GM19351 (cell line): Measurements from ENCODE around the gene FOLR3.
"Not testable (repeated sequence)": the region's sequence is repeated elsewhere in the genome, so short reads cannot be mapped to it uniquely, and the experiment has no call there.

Experiments
- ATAC-seq: cut with Tn5 transposase; IDR thresholded peaks from one replicate; pipeline ENCODE4 v1.9.1; 2021; ENCODE audit warnings: mild to moderate bottlenecking, moderate library complexity; ENCODE audit not compliant: unreplicated experiment

Gene FOLR3

DNA sequence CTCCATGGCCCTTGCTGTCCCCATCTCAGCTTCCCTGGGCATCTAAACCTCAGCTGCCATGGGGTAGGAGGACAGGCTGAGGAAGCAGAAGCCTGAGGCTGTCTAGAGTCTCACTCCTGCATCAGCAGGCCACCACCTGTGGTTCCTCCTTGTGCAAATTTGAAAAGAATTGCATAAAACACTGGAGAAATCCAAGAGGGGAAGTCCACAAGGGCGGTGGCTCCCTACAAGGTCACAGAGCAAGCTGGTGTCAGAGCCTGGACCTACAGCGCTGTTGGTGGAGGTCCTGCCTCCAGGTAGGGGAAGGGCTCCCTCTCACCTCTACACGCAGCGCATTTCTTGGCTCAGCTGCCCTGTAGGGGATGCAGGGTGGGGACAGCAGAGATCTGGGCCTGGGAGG lies at the start of gene FOLR3:
Gene FOLR3 (plus strand): TSS at position 253 of the 400 bp plus-strand sequence. CDS start 228 bp downstream, outside the sequence.
- not testable (repeated sequence) for ATAC-seq

DNA sequence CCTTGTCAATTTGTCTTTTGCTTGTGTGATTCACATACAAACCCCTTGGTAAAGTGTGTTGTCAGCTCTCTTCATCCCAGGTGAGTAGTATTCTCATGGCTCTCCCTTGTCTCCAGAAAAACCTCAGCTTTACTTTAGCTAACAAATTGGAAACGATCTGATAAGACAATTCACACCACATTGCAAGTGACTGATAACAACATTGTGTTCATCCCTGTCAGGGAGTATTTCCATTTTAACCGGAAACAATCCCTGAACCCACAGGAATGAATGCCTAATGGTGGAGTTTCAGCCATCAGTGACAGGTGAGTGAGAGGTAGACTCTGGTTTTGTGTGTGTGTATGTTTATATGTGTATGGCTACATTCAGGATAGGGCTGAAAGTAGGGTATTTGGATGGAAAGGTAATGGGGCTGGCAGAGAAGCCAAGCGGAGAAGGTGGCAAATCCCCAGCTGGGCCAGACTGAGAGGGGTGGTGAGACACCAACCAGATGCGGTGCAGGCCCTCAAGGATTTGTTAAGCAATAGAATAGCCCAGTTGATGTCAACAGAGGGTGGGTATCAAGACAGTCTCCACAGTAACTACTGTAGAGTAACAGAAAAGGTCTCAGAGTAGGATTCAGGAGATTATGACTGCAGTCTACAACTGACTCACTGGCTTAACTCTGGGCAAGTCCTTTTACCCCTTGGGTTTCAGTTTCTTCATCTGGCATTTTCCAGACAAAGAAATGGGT lies 47.3 kb upstream of the FOLR3 start:
- ATAC-seq = no peak

DNA sequence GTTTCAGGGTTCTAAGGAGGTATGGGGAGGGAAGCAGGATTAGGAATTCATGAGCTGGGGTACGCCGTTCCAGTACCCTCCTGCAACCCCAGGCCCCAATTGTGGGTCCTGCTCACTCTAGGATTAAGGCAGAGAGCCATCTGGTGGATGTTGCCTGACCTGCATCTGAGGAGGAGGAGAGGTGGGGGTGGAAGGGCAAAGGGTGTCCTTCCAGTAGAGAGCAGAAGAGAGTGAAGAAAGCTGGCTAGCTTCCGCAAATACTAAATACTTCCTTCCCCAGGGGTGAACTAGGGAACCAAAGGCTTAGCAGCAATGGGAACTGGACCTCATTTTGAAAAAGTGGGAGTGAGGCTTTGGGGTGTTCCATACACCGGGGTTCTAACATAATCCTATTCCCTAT lies 44.2 kb upstream of the FOLR3 start:
- no peak for ATAC-seq

DNA sequence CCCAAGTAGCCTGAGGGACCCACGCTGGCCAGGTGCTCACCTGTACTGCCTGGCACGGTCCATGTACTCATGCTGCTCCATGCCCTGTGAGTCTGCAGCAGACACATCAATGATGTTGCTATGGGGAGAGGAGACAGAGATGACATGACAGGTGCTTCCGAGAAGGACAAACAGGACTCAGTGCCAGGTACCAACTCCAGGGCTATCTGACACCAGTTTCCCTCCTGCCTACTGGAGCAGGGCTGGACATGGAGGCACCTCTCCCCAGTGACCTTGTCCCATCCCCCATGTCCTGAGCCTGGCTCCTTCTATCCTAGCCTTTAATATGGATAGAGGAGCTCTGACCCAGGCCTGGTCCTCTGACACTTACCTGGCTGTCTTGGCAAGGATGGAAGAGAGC lies 36.8 kb upstream of the FOLR3 start:
- ATAC-seq = no peak

DNA sequence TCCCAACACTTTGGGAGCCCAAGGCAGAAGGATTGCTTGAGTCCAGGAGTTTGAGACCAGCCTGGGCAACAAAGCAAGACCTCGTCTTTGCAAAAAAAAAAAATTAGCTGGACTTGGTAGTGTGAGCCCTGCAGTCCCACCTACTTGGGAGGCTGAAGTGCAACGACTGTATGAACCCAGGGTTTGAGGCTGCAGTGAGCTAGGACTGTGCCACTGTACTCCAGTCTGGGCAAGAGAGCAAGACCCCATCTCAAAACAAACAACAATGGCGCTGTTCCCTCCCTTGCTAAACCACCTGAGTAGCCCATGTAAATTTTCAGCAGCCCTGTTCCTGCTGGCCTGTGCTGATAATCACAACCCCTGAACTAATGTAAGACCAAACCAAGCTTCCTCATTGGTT lies 35.5 kb upstream of the FOLR3 start:
- no peak for ATAC-seq

DNA sequence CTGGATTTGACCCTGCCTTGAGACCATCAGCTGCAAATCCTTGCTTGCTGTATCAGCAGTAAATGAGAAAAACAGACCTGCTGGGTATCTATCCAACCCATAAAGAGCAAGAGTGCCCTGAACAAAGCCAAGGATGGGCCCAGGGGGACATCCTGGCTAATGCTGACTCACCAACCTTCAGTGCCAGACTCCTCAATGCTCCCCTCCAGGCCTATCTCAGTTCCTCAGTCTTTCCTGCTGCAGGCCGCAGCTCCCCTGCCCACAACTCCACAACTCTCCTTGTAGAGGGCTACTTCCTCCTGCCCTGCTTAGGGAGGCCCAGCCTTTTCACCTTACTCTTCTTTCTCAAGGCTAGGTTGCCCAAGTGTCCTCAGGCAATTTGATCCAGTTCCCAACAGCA lies 35.1 kb upstream of the FOLR3 start:
- no peak for ATAC-seq

DNA sequence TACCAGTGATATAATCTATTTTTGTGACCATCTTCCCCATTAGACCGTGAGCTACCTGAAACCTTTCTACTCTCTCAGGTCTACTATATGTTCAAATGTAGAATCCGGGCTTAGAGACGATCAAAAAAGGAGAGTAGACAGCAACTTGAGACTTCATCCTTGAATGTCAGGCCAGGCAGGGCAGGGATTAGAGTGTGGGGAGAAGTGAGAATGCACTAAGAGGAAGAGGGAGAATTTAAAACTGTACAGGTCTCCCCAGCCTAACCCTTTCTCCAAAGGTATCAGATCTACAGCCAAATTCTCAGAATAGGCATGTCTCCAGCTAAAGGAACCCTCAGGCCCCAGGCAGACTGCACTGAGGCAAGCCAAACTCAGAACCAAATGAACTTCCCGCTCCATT lies 33.4 kb upstream of the FOLR3 start:
- no peak for ATAC-seq

DNA sequence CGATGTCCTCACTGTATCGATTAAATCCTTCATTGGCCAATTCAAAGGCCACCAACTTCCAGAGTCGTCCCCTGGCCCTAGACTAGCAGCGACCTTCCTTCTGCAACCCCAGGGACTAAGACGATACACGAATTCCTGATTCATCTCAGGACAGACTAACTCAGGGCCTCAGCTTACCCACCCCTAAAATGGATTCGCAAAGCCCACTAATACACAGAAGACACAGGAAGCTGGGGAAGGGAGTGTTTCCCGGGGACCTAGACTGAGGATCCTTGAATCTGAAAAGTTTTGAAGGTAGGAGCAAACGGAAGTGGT lies 32.9 kb upstream of the FOLR3 start:
- peak; percentile 10 for ATAC-seq

DNA sequence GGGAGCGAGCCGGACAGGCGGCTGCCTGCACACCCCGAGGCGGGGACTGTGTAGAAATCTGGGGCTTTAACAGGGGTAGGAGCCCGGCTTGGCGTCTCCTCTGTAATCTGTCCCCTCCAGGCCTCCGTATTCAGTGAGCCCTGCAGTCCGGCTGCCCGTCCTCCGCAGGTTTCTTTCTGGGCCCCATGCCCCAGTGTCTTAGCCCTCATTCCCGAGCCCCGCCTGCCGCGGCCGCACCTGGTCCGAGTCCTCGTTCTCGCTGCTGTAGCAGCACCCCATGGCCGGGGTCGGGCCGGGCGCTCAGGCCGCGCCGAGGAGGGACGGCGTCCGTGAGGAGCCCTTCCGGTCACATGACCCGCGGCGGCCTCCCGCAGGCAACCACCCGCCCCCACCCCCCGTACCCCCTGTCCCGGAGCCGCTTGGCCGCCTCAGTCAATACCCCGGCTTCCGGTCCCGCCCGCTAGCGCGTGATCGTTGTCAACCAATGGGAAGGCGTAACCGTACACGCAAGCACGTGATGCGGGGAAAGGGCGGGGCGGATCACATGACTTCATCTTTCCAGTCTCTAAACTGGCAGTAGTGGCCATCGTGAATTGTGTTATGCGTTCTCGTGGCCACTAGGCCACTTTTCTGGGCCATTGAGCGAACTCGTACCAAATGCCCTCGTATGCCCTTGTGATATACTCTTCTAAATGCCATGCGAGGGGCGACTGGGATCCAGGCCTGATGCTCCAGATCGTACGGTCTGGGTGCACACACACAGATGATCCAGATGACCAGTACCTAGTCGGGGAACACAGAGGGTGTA lies 32.4 kb upstream of the FOLR3 start, which contains the start of gene LAMTOR1:
Gene LAMTOR1 (minus strand): TSS at position 352 of the 808 bp plus-strand sequence. CDS start 73 bp downstream, at position 279.
- ATAC-seq = peak; percentile 93

DNA sequence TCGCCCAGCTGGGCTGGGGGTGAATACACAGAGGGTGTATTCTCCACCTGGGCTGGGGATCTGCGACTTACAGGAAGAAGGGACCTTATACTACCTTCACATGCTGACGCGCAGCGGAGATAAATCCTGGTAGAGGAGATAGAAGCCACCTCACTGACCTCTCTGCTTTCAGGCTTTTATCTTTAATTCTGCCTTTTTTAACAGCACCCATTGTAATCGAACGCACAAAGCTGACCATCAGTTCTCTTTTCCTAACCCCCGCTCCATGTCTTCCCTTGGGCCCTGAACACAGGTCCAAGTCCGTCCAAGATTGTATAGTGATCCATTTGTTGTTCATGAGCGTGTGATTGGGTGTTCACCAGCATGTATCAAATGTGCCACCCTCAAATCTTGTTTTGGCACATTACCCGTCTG lies 31.8 kb upstream of the FOLR3 start:
- ATAC-seq = no peak

DNA sequence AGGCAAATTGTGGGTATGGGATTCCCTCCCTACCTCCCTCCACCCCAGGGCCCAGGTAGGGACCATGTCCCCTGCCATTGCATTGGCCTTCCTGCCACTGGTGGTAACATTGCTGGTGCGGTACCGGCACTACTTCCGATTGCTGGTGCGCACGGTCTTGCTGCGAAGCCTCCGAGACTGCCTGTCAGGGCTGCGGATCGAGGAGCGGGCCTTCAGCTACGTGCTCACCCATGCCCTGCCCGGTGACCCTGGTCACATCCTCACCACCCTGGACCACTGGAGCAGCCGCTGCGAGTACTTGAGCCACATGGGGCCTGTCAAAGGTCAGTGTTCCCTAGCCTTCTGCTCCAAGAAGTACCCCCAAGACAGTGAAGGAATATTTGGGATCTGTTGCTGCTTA lies 29.6 kb upstream of the FOLR3 start, which contains the start of gene TOMT:
Gene TOMT (plus strand): TSS at position 37 of the 400 bp plus-strand sequence. CDS start 28 bp downstream, at position 65.
- no peak for ATAC-seq

DNA sequence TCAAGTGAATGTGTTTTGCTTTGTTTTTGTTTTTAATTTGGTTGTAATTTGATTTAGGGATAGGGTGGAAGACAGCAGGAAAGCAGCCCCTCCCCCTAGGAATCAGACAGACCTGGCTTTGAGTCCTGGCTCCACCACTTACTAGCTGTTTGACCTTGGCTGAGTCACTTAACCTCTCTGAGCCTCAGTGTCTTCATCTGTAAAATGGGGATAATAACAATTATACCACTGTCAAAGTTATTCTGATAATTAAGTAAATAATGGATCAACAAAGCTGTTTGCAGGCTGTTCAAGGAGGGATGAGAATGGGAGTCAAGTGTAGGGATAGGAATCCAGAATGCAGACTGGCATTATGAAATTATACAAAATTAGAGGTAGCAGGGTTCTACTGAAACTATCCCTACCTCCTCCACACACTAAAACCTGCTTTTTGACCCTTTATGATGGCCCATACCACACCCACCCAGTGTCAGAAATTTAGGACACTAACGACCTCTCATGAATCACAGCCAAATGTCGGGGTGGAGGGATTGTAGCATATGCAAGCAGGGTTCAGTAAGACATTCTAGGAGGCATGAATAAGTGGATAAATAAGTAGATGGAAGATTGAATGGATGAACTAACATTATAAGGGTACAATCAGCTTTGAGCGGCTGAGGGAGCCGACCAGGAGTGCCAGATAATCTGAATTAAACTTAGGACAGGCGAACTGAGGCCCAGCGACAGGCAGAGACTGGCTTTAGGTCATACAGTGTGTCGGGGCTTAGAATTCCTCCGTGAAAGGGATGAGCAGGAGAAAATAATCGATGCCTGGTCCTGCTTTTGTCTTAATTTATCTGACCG lies 24.0 kb upstream of the FOLR3 start:
- peak; percentile 8 for ATAC-seq

DNA sequence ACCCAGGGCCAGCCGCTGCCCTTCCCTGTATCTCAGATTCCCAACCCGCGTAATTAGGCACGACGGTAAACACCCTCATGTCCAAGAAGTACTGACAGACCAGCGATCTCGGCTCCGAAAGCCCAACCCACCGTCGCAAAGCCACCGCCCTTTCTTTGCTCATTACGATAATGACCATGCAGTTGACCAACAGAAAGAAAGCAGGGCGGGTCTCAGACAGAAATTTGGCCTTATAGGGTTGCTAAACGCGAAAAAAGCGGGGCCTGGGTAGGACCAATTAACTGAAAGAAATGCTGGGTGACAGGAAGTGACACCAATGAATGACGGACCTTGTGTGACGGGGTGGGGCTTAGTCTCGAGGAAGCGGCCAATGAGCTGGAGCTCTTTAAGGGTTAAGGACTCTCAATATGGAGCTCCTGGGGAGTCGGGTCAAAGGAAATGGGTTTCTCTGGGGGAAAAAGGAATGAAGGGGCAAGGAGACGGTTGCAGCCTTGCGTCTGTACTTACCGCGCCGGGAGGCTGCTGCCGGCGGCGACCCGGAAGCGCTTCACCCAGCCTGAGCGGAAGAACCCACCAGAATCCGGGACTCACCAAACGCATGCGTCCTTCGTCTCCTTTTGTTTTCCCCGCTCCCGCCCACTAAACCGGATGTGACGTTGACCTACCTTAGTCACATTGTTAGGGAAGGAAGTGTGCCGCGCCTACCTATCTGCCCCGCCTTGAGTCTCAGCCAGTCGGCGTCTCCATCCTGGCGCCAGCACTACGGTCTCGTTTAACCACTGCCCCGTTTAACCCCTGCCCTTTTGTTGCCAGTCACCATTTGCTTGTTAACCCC lies 23.2 kb upstream of the FOLR3 start, which contains the start of gene ANAPC15:
Gene ANAPC15 (minus strand): TSS at position 553 of the 835 bp plus-strand sequence. CDS start 1,419 bp downstream, outside the sequence.
- ATAC-seq = peak; percentile 89

DNA sequence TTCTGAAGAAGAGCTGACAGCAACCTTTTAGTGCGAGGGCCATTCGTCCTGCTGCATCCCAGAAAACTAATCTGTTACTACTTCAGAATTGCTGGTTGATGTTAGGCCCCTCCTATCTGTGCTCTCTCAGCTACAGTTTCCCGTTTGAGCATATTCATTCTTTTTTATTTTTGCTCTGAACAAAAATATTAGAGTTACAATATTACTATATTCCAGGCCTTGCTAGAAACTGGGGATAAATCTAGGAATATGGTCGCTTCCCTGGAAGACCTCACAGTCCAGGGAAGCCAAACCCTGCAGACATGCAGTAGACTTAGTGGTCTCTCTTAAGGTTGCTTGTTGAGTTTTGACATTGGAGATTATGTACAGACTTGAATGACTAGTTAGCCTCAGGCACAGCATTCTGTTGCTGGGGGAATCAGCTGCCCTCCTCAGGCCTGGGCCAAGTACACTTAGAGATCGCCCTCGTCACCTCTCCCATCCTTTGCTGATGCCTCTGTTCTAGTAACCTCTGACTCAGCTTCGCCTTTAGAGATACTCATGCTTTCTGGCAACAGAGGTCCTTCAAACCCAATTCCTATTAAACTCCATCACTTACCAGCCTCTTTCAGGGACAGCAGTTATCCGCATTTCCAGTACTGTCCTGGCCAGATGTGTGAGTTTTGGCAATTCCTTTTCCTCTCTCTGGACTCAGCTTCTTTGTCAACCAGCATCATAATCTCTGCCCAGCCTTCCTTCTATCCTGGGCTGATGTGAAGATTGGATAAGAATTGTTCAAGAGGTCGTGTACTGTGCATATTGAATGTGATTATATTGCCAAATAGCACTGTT lies 22.3 kb upstream of the FOLR3 start:
- ATAC-seq = no peak

DNA sequence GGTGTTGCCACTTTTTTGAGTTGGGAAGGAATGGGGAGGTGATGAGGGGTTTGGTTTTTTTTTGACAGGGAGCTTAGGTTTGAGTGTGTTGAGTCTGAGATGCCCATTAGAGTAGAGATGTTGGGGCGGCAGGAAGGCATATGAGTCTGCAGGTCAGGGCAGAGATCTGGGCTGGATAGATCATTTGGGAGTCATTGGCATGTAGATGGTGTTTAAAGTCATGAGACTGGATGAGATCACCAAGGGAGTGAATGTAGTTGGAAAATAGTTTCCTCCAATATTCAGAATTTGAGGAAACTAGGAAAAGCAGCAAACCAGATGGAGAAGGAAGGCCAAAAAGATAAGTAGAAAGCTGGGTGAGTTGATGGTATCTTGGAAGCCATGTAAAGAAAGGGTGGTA lies 21.0 kb upstream of the FOLR3 start:
- no peak for ATAC-seq

DNA sequence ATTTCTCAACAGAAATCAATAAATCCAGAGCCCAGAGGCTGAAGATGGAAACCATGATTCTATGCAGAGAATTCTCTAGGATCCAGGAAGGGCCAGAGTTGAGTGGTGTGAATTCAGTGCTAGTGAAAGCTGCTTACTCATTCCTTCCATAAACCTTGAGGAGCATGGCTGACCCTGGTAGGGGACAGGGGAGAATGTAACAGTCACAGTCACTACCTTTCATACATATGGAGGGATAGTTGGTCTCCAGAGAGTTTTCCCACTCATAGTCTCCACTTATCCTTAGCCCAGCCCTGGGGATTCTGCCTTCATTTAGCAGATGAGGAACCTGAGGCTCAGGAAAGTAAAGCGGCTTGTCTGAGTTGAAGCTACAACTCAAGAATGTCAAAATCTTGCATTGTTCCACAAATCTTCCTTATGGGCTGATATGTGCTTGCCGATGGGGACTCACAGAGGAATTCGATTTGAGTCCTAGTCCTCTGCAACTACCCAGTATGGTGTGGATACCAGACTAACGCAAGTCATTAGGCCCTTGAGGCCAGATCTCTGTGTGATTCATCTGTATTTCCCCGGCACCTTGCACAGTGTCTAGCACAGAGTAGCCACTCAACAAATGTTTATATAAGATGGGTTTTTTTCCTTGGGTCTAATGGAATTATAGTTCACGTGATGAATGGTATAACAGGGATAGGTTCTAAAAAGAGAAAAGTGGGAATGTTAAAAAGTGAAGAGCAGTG lies 19.3 kb upstream of the FOLR3 start:
- ATAC-seq = no peak

DNA sequence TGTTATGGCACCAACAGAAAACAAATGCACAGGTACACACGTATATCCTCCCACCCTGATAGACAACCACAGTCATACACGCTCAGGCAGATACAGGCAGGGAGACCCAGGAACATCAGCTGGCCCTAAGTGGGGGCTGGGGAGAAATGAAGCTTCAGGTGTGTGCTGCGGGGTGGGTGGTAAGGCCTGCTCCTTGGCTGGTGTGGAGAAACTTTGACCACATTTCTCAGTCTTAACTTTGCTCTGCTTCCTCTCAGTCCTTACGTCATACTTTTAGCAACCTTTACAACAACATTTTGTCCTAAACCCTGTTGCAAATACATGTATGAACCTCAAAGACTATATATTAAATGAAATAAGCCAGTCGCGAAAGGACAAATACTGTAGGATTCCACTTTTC lies 16.3 kb upstream of the FOLR3 start:
- ATAC-seq = no peak

DNA sequence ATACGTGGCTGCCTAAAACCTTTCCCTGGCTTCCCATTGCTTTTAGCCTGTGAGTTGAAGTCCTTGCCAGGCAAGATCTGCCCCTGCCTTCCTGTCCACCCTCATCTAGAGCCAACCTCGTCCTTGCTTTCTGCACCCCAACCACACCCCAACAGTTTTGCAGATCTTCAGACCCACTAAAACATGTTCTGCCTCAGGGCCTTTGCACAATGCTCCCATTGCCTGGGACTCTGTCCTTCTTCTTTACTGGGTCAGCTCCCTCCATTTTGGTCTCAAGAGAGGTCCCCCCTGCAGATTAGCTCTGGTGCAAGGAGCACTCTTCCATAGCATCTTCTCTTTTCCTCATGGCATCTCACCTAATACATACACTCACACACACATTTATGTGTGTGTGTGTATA lies 14.6 kb upstream of the FOLR3 start:
- no peak for ATAC-seq

DNA sequence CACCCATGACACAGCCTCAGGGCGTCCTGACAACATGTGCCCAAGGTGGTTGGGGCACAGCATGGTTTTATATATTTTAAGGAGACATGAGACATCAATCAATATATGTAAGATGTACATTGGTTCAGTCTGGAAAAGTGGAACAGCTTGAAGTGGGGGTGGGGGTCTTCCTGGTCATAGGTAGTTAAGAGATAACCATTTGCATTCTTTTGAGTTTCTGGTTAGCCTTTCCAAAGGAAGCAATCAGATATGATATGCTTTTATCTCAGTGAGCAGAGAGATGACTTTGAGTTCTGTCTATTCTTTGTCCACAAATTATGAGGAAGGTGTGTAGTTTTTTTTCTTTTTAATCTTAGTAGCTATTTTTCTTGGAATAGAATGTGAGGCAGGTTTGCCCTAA lies 12.9 kb upstream of the FOLR3 start:
- no peak for ATAC-seq
